NCI-H82 treated with DMSO at 0.1 percent for 48 hours (cell line): ENCODE measurements around the gene PTAR1.

Experiments used
- DNase-seq: peaks from one replicate; lab custom pipeline; 2025; ENCODE audit not compliant: unreplicated experiment; lab: John Stamatoyannopoulos, UW

Gene PTAR1

GRCh38 chr9:69674716-69675438 lies 84.9 kb downstream of the PTAR1 start:
- DNase-seq, result no peak

- no peak for DNase-seq
Measured at GRCh38 chr9:69674112-69674685, 85.6 kb downstream of the PTAR1 start.

DNA sequence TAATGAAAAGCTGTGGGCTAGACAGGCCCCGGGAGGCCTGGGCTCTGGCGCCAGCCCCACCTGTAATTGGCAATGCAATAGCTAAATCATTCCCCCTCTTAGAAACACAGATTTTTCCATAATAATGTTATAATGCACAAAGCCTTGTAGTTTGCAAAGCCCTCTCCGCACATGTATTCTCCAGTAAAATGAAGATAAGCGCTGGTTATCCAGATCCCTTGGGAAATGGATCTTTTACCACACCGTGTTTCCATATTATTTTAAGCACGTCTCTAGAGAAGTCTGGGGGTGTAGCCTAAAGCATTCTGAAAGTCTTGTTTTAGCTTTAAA lies 86.5 kb downstream of the PTAR1 start:
- no peak for DNase-seq

GRCh38 chr9:69672596-69673310 lies 87.1 kb downstream of the PTAR1 start:
- DNase-seq, result peak; percentile 53

DNA sequence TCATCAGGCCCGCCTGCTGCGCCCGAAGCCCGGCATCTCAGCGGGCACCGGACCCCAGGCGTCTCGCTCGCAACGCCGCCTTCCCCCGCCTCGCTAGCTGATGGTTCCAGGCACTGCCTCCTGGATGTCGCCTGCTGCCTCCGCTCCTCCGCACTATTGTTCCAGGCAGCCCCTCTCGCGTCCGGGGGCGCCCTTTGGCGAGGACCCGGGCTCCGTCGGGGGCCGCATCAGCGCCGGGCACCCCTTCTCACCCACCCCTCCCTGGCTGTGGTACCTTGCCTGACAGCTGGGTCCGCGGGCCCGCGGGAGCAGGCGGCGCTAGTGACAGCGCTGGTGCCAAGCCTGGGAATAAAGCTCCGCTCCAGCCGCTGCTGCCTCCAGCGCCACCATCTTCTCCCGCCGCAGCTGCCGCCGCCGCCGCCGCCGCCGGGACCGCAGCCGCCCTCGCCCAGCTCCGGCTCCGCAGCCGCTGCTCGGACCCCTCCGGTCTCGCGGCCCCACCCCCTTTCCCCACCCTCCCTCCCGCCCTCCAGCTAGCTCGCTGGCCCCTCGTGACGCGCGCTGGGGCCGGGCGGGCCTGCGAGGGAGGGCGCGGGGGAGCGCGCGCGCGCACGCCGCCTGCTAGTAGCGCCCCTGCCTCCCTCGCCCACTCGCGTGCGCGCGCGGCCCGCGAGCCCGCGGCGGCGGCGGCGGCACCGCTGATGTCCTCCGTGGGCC lies 87.8 kb downstream of the PTAR1 start, which contains the start of gene APBA1:
TSS of gene APBA1 (minus strand) at position 493 of the 717 bp plus-strand sequence.
- no peak for DNase-seq

GRCh38 chr9:69671311-69671878 lies 88.4 kb downstream of the PTAR1 start:
- DNase-seq, result no peak

GRCh38 chr9:69667306-69667705 lies 92.5 kb downstream of the PTAR1 start:
- DNase-seq, result no peak

- no peak for DNase-seq
Measured at GRCh38 chr9:69660304-69660703, 99.5 kb downstream of the PTAR1 start.
